Fibroblast of peridontal ligament (primary cell): Measurements from ENCODE around the gene DBNDD2.
A peak's percentile ranks its signal among the peaks of the same experiment; 100 is the strongest.

ENCODE experiments used
- DNase-seq: peaks from one replicate; pipeline ENCODE4 v3.0.0-alpha.2; 2010; ENCODE audit errors: extremely low read depth

Gene DBNDD2

DNA sequence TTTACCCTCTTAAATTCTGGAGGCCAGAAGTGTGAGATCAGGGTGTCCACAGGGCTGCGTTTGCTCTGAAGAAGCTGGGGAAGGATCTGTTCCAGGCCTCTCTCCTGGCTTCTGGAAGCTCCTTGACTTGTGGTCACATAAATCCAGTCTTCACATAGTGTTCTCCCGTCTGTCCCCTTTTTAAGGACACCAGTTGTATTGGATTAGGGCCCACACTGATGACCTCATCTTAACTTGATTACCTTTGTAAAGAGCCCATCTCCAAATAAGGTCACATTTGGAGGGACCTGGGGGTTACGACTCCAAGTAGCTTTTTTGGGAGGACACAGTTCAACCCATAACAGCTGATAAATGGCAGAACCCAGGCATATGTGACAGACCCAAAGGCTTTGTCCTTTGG is 41.4 kb downstream of the DBNDD2 start:
- DNase-seq: no peak

DNA sequence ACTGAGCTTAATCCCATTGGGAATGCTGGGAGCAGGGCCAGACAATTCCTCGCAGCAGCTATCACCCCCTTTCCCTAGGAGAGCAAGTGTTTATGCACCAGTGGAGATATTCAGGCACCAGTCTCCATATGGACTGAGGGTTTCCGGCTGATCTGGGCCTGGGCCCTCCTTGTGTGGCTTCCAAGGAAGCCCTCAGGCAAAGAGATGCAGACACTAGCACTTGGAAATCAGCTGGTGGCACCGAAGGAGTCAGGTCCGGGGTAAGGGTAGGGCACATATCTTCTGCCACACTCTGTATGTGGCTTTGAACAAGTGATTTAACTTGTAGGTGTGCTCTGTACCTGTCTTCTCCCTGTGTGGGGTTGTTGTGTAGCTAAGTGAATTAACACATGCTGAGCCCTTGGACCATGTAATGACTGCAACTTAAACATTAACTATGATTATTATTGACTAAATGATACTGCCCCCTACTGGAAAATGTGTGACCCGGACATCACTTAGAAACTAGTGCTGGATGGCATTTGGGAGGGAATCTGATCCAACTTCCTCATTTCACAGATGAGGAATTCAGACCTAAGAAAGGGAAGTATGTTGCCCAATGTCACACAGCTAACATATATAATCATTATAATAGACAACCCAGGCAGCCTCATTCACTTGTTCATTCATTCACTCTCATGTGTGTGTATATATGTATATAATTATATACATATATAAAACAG is 42.2 kb downstream of the DBNDD2 start:
- peak; percentile 68 for DNase-seq

DNA sequence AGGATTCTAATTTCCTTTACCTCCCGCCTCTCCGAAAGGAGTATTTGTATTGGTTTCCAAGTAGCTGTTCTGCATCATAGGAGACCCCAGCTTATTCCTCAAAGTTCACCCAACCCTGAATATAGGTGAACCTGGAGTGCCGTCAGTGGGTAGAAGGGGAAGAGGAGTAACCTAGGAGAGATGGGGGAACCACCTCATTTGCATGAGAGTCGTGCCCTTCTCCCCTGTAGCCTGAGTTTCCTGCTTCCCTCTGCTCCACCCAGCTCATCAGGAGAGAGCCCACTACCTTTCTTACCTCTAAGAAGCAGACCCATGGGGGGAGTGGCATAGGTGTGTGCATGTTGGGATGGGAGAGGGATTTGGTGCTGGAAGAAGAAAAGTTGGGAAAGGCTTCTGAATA is 44.1 kb downstream of the DBNDD2 start:
- DNase-seq: no peak

DNA sequence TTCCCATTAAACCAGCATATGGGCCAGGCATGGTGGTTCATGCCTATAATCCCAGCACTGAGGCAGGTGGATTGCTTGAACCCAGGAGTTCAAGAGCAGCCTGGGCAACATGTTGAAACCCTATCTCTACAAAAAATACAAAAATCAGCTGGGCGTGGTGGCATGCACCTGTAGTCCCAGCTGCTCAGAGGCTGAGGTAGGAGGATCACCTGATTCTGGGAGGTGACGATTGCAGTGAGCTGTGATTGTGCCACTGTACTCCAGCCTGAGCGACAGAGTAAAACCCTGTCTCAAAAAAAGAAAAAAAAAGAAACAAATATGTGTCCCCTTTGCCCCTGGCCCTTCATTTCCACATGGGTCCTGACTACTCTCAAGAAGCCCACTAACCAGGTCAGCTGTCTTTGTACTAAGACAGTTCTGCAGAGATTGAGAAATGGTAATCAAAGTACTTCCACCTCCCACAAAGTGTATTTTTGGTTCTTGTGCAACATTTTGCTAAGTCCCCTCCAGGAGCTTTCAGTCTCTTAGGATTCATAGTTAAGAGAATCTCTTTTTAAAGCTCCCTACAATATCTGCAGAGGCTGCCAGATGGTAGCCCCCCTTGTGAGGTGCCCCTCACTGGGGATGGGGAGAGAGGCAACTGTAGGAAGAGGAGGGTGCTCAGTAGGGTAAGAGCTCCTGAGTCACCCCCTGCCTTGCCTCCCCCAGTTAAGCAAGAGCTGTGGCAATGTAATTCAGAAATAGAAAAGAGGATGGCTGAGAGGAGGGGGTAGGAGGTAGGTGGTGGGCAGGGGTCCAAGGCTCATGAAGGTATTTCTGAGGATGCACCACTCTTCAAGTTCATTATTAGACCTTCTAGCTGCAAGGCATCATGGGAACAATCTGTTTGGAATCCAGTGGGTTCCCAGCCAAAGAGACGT is 44.9 kb downstream of the DBNDD2 start:
- DNase-seq: no peak

DNA sequence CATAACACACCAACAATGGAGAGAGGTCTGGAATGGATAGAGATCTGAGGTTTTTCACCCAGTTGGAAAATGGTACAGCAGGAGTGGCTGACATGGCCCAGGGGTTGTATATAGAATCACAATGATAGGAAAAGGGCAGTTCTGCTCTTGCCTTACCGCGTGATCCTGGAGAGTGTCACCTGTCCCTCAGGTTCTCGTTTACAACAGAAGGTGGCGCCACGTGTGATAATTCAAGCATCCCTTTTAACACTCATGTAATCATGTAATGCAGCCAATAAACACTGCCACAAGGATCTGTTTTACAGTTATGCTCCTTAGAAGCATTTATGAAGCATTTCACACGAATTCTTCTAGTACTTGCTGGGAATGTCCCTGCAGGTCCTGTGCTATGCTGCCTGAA is 48.5 kb downstream of the DBNDD2 start:
- DNase-seq: no peak

DNA sequence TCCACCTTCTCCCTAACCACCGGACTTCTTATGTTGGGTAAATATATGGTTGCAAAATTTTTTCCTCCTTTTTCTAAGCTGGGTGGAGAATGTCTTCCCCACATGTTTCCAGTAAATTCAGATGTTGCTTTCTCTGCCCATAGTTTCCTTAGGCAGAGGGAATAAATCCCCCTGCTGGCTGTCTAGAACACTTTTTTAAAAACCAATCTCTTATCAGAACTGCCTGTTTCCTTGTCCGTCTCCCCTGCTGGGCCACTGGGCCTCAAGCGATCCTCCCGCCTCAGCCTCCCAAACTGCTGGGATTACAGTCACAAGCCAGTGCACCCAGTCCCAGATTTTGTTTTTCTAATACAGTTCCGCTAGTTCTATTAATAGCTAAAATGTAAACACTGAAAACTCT is 51.5 kb downstream of the DBNDD2 start:
- DNase-seq: peak; percentile 27
